Nephron (organoid): ENCODE data around the gene PIP4K2A.

ENCODE experiments used
- H3K27ac Mint-ChIP-seq, 3 experiments: 2 replicates each; pipeline ENCODE4 v1.8.0; 2020; ENCODE audit warnings: mixed read lengths in 3 of 3, mild to moderate bottlenecking in 2 of 3, moderate library complexity in 1 of 3
- H3K27me3 Mint-ChIP-seq: 2 replicates; pipeline ENCODE4 v1.8.0; 2021; ENCODE audit warnings: low read depth, mild to moderate bottlenecking, moderate library complexity, mixed read lengths
- H3K36me3 Mint-ChIP-seq: 2 replicates; pipeline ENCODE4 v1.8.0; 2020; ENCODE audit warnings: low read depth, mixed read lengths
- H3K4me1 Mint-ChIP-seq: 2 replicates; pipeline ENCODE4 v1.8.0; 2020; ENCODE audit warnings: mixed read lengths
- H3K4me3 Mint-ChIP-seq, 3 experiments: 2 replicates each; pipeline ENCODE4 v1.8.0; 2020; ENCODE audit warnings: mild to moderate bottlenecking in 3 of 3, mixed read lengths in 3 of 3, moderate library complexity in 2 of 3
- H3K9me3 Mint-ChIP-seq: 2 replicates; pipeline ENCODE4 v1.8.0; 2020; ENCODE audit warnings: mixed read lengths
- TF ChIP-seq, protein P1 (sequence below), 3 experiments: fragments of 200-600 bp; sonication (generic); IDR thresholded peaks; one replicate each; pipeline ENCODE4 v1.5.0; 2021; ENCODE audit warnings: antibody characterized with exemption in 3 of 3; ENCODE audit not compliant: unreplicated experiment in 3 of 3

Gene PIP4K2A

DNA sequence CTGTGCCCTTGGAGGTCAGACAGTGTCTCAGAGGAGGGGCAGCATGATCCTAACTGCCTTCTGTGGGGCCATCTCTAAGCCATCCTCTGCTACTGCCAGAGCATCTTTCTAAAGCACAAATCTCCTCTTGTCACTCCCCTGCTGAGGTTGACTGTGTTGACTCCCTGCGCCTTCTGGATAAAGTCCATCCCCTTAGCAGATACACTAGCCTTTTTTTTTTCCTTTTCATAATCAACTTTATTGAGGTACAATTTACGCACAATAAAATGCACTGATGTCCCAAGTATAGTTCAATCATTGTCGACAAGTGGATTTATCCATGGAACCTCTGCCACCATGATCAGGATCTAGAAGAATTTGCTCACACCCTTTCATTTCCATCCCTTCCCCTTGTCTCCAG is 219.0 kb downstream of the PIP4K2A start:
- H3K4me3 Mint-ChIP-seq, result no peak overlapping the region
- TF ChIP-seq, protein P1, sequence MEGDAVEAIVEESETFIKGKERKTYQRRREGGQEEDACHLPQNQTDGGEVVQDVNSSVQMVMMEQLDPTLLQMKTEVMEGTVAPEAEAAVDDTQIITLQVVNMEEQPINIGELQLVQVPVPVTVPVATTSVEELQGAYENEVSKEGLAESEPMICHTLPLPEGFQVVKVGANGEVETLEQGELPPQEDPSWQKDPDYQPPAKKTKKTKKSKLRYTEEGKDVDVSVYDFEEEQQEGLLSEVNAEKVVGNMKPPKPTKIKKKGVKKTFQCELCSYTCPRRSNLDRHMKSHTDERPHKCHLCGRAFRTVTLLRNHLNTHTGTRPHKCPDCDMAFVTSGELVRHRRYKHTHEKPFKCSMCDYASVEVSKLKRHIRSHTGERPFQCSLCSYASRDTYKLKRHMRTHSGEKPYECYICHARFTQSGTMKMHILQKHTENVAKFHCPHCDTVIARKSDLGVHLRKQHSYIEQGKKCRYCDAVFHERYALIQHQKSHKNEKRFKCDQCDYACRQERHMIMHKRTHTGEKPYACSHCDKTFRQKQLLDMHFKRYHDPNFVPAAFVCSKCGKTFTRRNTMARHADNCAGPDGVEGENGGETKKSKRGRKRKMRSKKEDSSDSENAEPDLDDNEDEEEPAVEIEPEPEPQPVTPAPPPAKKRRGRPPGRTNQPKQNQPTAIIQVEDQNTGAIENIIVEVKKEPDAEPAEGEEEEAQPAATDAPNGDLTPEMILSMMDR (IDR thresholded peaks at IDR 0.05; ENCODE audit: unreplicated experiment in 3 of 3), result no peak
- H3K27me3 Mint-ChIP-seq, result peaks cover 17% of the 10 kb centered on the region
- H3K4me1 Mint-ChIP-seq, result peaks cover 5% of the 10 kb centered on the region
- no peaks in the 10 kb centered on the region for H3K36me3 Mint-ChIP-seq
- no peak overlapping the region for H3K27ac Mint-ChIP-seq
- no peaks in the 10 kb centered on the region for H3K9me3 Mint-ChIP-seq

- no peaks in the 10 kb centered on the region for H3K36me3 Mint-ChIP-seq
- no peak overlapping the region for H3K27ac Mint-ChIP-seq
- no peaks in the 10 kb centered on the region for H3K9me3 Mint-ChIP-seq
- no peak overlapping the region for H3K4me3 Mint-ChIP-seq
- peaks cover 2% of the 10 kb centered on the region for H3K4me1 Mint-ChIP-seq
- peaks cover 9% of the 10 kb centered on the region for H3K27me3 Mint-ChIP-seq
- TF ChIP-seq, protein P1 (IDR thresholded peaks at IDR 0.05; ENCODE audit: unreplicated experiment in 3 of 3), result no peak
Observed at GRCh38 chr10:22494007-22494406, 220.4 kb downstream of the PIP4K2A start.

DNA sequence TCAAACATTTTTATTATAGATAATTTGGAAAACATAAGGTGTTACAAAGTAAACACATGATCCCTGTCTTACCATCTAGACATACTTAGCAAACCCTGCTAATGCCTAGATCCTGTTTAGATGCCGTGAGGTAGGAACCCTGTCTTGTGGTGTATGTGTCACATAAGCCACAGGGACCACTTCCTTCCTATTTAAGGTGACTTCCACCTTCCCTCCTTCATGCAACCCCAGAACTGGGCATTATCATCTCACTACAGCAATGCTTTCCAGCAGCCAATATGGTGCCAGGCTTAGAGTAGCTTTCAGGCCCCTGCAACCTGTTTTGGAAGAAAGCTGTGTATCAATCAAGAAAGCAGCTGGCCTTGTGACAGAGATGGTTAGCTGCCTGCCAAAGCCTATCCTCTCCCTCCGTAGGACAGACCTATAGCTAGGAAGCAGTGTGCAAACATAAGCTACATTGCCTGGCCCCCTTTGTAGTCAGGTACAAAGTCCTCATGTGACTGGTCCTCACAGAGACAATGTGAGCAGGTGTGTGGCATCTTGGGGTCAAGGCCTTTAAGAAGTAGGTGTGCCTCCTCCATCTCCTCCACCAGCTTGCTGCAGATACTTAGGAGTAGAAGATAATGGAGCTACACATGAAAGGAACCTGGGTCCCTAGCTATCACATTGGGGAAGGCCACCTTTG is 222.3 kb downstream of the PIP4K2A start:
- no peak overlapping the region for H3K27ac Mint-ChIP-seq
- no peaks in the 10 kb centered on the region for H3K9me3 Mint-ChIP-seq
- no peaks in the 10 kb centered on the region for H3K4me1 Mint-ChIP-seq
- no peak overlapping the region for H3K4me3 Mint-ChIP-seq
- no peaks in the 10 kb centered on the region for H3K36me3 Mint-ChIP-seq
- TF ChIP-seq, protein P1 (IDR thresholded peaks at IDR 0.05; ENCODE audit: unreplicated experiment in 3 of 3), result no peak
- H3K27me3 Mint-ChIP-seq, result peaks cover 8% of the 10 kb centered on the region

- Mint-ChIP-seq H3K9me3 (no peaks in the 10 kb centered on the region), H3K4me1 (no peaks in the 10 kb centered on the region), H3K4me3 (no peak overlapping the region), H3K27me3 (peaks cover 8% of the 10 kb centered on the region), H3K36me3 (no peaks in the 10 kb centered on the region), H3K27ac (no peak overlapping the region)
- TF ChIP-seq, protein P1 (IDR thresholded peaks at IDR 0.05; ENCODE audit: unreplicated experiment in 3 of 3), result no peak
Observed at GRCh38 chr10:22491480-22491879, 222.9 kb downstream of the PIP4K2A start.

DNA sequence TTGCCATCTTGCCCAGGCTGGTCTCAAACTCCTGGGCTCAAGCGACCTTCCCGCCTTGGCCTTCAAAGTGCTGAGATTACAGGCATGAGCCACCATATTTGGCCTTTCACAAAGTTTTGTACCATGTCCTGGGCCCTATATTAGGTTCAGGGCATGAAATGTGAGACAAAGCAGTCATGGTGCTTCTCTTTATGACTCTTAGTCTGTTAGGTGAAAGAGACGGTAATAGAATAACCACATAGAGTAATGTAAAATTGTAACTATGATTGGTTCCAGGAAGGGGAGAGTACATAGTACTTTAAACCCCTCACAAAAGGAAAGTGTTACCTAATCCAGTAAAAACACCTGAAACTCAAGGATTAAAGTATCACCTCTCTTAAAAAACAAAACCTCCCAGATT is 224.4 kb downstream of the PIP4K2A start:
- no peak overlapping the region for H3K4me3 Mint-ChIP-seq
- TF ChIP-seq, protein P1 (IDR thresholded peaks at IDR 0.05; ENCODE audit: unreplicated experiment in 3 of 3), result no peak
- H3K27ac Mint-ChIP-seq, result no peak overlapping the region
- no peaks in the 10 kb centered on the region for H3K4me1 Mint-ChIP-seq
- no peaks in the 10 kb centered on the region for H3K9me3 Mint-ChIP-seq
- no peaks in the 10 kb centered on the region for H3K27me3 Mint-ChIP-seq
- H3K36me3 Mint-ChIP-seq, result no peaks in the 10 kb centered on the region

DNA sequence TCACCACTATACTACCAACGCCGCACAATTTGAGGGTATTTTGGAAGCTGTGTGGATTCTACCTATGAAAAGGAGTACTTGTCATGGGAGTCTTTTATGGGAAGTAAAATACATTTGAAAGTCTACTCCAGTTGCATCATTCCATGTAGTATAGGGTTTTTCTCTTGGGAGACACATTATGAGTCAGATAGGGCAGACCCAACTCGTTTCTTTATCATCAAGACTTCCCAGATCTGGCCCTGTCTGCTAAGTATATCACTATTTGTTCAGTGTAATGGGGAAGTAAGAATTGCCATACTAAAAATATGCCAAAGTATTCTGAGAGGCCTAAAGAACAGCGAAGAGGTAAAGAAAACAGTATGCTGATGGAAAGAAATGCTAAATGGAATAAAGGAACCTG is 224.9 kb downstream of the PIP4K2A start:
- no peaks in the 10 kb centered on the region for H3K4me1 Mint-ChIP-seq
- H3K36me3 Mint-ChIP-seq, result no peaks in the 10 kb centered on the region
- H3K9me3 Mint-ChIP-seq, result no peaks in the 10 kb centered on the region
- no peaks in the 10 kb centered on the region for H3K27me3 Mint-ChIP-seq
- TF ChIP-seq, protein P1 (IDR thresholded peaks at IDR 0.05; ENCODE audit: unreplicated experiment in 3 of 3), result no peak
- H3K4me3 Mint-ChIP-seq, result no peak overlapping the region
- no peak overlapping the region for H3K27ac Mint-ChIP-seq
